HG03457 (cell line): Measurements from ENCODE around the gene DENND1B.
"Not testable (repeated sequence)": the region's sequence is repeated elsewhere in the genome, so short reads cannot be mapped to it uniquely, and the experiment has no call there.

Experiments used
- ATAC-seq: cut with Tn5 transposase; IDR thresholded peaks from one replicate; pipeline ENCODE4 v1.9.1; 2021; ENCODE audit warnings: moderate number of reproducible peaks; ENCODE audit not compliant: unreplicated experiment

DENND1B gene

DNA sequence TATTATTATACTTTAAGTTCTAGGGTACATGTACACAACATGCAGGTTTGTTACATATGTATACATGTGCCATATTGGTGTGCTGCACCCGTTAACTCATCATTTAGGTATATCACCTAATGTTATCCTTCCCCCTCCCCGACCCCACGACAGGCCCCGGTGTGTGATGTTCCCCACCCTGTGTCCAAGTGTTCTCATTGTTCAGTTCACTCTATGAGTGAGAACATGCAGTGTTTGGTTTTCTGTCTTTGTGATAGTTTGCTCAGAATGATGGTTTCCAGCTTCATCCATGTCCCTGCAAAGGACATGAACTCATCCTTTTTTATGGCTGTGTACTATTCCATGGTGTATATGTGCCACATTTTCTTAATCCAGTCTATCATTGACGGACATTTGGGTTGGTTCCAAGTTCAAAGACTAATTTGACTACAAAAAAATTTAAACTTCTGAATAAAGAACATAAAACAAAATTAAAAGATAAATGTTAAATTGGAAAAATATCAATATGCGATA is 22.6 kb downstream of the DENND1B start:
- not testable (repeated sequence) for ATAC-seq

DNA sequence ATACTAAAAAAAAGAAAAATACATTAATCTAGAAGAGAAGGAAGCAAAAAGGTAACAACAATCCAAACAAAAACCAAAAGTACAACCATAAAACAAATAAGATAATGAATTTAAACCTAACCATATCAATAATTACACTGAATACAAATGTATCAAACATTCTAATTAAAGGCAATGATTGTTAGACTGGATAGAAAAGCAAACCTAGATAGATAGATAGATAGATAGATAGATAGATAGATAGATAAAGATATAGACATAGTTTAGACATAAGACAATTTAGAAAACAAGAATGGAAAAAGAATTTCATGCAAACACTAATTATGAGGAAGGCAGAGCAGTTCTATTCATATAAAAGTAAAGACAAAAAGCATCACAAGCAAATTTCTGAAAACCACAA is 24.9 kb downstream of the DENND1B start:
- no peak for ATAC-seq

DNA sequence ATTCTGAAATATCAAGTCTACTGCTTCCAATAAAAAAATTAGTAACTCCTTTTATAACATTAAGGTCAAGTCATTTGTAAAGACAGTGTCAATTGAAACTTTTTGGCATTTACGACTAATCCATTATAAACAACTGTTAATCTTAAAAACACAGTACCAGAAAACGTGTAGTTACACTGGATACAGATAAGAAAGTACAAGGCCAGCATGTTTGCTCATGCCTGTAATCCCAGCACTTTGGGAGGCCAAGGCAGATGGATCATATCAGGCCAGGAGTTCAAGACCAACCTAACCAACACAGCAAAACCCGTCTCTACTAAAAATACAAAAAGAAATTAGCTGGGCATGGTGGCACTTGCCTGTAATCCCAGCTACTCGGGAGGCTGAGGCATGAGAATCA is 29.4 kb downstream of the DENND1B start:
- ATAC-seq = no peak

DNA sequence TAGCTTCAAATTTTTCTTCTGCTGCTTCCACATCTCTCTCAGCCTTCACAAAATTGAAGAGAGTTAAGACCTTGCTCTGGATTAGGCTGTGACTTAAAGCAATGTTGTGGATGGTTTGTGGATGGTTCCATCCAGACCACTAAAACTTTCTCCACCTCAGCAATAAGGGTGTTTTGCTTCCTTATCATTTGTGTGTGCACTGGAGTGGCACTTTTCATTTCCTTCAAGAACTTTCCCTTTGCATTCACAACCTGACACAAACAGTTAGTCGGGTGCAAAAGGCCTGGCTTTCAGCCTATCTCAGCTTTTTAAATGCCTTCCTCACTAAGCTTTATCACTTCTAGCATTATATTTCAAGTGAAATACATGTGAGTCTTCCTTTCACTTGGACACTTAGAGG is 30.3 kb downstream of the DENND1B start:
- no peak for ATAC-seq

DNA sequence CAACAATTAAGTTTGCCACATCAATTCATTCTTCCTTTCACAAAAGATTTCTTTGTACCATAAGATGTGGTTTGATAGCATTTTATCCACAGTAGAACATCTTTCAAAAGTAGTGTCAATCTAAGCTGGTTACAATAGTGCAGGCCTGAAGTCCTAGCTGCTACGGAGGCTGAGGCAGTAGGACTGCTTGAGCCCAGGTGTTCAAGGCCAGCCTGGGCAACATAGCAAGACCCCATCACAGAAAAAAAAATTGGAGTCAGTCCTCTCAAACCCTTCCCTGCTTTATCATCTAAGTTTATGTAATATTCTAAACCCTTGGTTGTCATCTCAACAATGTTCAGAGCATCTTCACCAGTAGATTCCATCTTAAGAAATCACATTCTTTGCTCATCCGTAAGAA is 31.7 kb downstream of the DENND1B start:
- no peak for ATAC-seq

DNA sequence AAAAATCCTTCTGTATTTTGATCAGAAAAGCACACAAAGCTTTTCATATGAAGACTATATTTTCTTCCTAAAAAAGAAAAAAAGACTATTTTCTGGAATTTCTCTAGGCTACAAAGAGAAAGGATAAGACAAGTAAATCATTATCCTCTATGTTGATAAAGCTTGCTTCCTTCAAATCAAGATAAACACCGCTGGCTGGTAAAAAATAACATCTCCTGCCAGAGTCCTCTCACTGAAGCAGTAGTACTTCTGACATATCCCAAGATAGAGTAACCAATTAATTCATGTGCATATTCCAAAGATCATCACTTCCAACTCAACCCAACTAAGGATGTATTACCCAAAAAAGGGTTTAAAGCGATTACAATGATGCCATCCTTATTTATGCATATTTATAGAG is 34.3 kb downstream of the DENND1B start:
- ATAC-seq = no peak

DNA sequence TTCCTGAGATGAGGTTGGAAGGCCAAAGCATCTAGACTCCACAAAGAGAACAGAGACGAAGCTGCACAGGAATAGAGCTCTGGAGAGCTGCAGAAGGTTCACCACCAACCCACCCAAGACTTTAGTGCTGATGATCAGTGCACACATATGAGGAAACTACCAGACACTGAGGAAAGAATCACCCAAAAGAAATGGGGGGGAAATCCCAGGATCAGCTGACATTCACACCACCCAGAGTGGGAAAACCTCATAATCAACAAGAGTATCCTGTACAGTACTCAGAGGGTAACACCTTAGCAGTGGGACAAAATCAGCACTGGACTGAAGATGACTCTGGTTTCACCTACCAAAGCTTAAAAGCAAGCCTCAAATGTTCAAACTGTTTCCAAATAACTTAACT is 36.4 kb downstream of the DENND1B start:
- no peak for ATAC-seq

DNA sequence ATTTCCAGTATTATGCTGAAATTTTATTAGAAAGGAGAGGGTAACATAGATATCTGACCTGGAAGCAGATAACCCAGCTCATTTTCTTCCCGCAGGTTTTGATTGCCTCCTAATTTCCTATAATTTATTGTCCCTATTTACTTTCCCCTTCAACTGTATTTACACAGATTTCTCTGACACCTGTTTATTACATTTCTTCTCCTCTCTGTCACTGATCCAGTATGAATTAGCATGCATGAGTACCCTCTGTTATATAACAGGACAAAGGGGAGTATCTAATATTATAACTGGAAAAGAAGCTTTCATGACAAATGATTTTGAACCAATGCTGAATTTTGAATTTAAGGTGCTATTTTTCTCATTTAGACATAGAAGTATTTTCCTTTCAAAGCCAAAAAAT is 37.4 kb downstream of the DENND1B start:
- no peak for ATAC-seq

DNA sequence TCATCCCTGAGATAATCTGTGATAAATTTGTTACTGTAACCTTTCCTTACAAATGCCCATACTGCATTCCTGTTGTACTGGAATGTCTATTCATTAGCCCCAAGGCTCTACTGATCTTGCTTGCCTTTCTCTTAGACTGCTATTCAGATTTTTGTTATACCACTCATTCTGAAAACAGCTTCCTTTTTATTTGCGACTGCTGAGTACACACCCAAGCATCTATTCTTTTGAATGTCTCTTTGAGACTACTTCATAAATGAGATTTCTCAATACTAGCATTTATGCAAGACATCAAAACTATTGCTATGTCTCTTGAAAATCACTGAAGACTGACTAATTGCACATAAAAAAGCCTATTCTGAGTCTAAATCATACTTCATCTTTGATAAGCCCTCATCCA is 38.6 kb downstream of the DENND1B start:
- ATAC-seq = no peak

DNA sequence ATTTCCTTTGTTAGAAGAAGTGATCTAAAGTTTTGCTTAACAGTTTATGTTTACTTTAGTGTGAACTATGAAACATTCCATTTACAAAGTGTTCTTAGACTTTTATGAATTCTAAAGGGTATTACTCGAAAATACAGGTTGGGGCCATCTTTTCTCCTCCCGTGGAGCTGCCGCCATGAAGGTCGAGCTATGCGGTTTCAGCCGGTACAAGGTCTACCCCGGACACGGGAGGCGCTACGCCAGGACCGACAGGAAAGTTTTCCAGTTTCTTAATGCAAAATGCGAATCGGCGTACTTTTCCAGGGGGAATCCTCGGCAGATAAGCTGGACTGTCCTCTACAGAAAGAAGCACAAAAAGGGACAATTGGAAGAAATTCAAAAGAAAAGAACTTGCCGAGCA is 39.8 kb downstream of the DENND1B start:
- no peak for ATAC-seq

DNA sequence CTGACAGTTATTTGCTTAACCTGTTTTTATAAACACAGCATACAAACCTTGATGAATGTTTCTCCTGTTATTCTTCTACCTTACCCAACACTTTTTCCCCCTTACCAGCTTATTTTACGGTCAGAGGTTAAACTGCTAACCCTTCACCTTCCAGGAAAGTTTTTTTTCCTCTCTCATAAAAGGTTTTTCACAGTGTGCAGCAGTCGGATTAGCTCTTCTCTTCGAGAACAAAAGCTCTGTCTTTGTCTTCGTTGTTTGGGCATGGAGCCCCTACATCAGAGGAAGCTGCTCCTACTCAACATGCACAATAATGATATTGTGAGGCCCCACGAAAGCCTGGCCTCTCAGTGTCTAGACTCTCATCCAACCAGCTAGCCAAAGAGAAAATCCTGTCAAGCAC is 42.0 kb downstream of the DENND1B start:
- ATAC-seq = no peak

DNA sequence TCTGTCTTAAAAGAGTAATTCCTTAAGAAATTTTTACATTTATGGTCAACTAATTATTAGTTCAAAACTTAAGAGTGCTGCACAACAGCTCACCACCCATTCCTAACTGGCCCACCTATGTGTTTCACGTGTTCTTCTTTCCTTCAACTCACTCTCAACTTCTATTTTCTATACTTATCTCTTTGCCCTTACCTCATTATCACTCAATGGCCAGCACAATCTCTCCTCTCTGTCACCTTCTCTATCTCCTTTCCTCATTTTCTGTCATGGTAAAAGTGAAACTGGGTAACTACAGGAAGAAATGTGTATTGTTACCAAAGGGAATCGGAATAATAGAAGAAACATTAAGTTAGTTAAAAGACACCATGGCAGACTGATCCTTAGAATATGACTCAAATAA is 43.1 kb downstream of the DENND1B start:
- ATAC-seq = no peak

DNA sequence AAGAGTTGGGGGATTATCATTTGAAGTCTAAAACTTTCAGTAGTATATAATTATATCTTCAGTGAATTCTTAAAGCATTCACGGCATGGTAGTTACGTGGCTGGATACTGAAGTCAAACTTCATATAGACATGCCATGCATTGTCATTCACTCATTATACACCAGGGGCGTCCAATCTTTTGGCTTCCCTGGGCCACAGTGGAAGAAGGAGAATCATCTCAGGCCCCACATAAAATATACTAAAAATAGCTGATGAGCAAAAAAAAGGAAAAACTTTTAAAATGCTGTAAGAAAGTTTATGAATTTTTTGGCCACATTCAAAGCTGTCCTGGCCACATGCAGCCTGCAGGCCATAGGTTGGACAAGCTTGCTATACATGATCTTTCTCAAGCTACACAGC is 43.8 kb downstream of the DENND1B start:
- ATAC-seq = no peak

DNA sequence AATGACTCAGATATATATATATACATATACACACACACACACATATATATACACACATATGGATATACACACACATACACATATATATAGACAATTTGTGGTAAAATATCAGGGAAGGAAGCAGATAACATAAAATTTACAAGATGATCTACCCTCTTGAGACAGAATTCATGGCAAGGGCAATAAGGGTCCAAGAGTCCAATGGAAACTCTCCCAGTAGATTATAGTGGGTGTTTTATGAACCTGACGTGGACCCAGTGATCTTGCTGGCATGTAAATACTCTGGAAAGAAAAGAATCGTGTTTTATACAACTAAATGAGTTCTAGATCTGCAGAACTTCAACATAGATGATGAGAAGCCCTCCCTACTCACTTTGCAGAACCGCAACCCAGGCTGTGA is 49.3 kb downstream of the DENND1B start:
- no peak for ATAC-seq

DNA sequence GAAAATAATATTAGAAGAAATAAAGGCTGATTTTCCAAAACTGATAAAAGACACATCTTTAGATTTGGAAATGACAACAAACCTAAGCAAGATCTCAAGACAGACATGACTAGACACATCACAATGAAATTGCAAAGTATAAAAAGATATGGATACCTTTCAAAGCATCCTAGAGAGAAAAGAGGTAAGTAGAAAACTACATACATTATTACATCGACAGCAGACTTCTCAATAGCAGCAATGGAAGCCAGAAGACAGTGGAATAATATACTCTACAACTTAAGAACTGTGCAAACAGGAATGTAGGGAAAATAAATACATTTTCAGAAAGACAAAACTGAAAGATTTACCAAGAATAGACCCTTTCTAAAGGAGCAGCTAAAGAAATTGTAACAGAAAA is 50.2 kb downstream of the DENND1B start:
- no peak for ATAC-seq

DNA sequence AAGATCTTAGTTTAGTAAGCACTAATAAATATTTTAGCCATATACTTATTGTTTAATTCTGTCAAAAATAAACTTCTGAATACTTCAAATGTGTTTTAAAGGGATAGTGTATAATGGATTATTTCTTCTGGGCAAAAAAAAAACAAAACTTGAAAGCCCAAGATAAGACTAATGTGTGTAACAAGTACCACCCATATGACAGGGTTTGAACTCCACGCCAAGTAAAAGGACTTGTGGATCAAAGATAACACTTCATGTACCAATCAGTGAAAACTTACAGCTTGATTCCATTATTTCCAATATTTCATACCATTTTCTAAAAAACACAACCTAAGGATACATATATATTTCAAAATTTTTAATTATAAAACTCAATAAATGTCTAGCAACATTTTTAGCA is 59.5 kb downstream of the DENND1B start:
- ATAC-seq = no peak

DNA sequence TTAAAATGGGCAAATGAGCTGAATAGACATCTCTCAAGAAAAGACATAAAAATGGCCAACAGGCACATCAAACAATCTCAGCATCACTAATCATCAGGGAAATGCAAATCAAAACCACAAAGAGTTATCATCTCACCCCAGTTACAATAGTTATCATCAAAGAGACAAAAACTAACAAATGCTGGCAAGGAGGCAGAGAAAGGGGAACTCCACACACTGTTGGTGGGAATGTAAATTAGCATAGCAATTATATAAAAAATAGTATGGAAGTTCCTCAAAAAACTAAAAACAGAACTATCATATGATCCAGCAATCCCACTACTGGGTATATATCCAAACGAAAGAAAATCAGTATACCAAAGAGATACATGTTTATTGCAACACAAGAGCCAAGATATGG is 68.7 kb downstream of the DENND1B start:
- no peak for ATAC-seq

DNA sequence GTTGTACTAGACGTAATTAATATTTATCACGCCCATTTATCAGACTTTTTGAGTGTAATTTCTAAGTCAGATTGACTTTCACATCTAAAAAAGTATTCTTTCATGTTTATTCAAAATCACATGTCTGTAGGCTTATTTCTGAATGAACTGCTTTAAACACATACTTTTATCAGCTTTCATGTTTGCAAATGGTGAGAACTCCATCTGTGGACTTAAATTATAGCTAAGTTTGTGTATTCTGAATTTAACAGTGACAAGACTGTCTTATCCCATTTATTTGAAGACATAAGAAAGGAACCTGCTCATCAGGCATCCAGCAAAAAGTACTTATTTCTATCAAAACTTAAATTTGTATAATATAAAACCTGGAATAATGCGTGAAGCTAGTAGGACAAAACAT is 69.3 kb downstream of the DENND1B start:
- no peak for ATAC-seq

DNA sequence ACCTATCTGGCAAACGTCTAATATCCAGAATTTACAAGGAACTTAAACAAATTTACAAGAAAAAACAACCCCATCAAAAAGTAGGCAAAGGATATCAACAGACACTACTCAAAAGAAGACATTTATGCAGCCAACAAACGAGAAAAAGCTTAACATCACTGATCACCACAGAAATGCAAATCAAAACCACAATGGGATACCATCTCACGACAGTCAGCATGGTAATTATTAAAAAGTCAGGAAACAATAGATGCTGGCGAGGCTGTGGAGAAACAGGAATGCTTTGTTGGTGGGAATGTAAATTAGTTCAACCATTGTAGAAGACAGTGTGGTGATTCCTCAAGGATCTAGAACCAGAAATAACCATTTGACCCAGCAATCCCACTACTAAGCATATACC is 74.6 kb downstream of the DENND1B start:
- ATAC-seq = not testable (repeated sequence)

DNA sequence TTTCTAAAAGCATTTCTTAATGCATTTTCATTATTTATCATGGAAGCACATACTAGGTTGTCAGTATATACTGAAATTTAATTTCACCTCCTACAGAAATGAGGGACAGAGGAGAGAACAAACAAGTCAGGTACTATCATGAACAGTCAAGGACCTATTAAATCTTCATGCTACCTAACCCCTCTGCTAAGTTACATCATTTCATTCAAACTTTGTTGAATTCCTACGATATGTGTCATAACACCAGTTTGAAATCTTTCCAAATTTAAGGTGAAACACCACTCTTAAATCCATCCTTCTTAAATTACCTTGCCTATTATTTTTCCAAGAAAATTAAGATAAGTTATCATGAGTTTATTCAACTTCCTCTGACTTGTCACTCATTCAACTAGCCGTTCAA is 78.9 kb downstream of the DENND1B start:
- no peak for ATAC-seq

DNA sequence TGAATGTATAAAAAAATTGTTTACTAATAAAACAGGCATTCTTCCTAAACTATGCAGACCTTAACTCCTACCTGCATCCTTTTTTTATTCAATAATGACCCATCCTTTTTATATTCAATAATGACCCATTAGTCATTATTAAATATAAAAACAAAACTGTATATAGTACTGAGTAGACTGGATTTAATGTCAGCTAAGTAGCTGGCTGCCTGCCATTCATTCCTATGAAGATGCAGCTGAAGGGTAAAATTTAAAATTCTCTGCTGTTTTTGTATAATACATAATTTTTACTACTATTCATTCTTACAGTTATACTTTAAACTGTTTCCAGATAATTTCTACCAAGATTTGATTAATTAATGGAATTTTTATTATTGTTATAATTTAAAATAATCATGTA is 79.3 kb downstream of the DENND1B start:
- no peak for ATAC-seq

DNA sequence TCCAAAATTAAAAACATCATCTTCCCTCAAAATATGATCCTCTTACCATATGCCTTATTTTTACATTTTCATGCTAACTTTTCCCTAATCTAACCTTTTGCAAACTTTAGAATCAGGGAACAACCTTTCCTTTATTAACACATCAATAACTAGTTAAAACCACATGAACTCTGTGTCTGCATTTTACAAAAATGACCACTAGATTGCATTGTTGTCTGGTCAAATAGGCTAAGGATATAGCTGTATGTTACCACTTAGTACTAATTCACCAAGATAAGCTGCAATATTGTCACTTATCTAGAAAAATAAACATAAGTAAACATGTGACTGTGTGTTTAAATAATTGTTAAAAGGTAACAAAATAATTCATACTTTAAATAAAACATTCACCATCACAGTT is 82.3 kb downstream of the DENND1B start:
- no peak for ATAC-seq

DNA sequence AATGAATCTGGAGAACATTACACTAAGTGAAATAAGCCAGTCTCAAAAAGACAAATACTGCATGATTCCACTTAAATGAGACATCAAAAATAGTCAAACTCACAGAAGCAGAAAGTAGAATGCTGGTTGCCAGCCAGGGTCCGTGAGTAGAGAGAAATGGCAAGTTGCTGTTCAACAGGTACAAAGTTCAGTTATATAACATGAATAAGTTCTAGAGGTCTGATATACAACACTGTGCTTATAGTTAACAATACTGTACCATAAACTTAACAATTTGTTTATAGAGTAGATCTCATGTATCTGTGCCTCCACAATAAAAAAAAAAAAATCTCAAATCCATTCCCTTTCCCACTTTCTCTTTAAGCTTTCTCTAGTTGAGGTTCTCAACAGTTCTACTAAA is 83.5 kb downstream of the DENND1B start:
- ATAC-seq = no peak

DNA sequence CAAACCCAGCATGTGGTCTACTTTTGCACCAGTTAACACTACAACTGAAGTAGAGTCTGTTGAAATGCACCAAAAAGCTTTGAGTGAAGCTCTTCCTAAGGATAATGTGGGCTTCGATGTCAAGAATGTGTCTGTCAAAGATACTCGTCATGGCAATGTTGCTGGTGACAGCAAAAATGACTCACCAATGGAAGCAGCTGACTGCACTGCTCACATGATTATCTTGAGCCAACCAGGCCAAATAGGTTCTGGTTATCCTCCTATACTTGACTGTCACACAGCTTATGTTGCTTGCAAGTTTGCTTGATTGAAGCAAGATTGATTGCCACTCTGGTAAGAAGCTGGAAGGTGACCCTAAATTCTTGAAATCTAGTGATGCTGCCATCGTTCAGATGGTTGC is 85.2 kb downstream of the DENND1B start:
- ATAC-seq = no peak
